Smooth muscle cell of the umbilical artery (primary cell): ENCODE results near the gene ATG4D. TPM values are rescaled to one million over a fixed set of nuclear protein-coding genes. Genes with fewer than 3 reads are reported as not detected.

Experiments used
- total RNA-seq: library from RNA; depleted of rRNA; stranded (reverse); fragments of >200 nt; gene quantifications from 2 replicates; pipeline ENCODE4 v1.2.3, GENCODE V29; 2014

ATG4D gene
- 10.7 and 15.6 TPM in 2 replicates for total RNA-seq

DNA sequence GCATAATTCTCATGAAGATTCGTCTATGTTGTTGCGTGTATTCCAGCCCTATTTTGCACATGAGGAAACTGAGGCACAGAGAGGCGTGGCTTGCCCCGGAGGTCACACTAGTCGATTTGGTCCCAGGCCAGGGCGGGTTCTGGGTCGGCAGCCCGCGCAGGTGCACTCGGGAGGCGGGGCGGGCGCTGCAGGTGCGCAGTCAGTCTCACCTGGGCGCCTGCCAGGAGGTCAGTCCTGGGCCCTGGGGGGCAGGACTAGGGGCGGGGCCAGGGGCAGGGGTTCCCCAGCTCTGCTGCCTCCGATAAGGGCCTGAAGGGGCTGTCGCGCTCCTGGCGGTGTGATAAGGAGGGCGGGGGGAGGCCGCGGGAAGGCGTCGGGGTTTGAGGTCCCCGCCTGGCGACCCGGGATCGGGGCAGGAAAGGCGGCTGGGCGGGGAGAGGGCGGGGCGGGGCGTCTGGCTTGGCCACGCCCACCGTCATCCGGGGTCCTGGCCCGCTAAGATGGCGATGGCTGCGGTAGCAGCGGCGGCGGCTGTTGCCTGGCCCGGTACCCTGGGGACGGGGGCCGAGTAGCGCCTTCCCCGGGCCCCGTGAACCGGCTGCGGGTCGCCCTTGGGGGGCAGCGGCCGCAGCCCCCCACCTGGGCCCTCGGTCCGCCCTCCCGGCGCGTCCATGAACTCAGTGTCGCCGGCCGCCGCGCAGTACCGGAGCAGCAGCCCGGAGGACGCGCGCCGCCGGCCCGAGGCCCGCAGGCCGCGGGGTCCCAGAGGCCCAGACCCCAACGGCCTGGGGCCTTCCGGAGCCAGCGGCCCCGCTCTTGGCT lies at the start of gene ATG4D:
Gene ATG4D, plus strand, starts transcription at position 485 of the 822 bp plus-strand sequence. Its CDS starts 187 bp downstream, at position 672.

GRCh38 chr19:10503002-10503789 lies 40.5 kb upstream of the ATG4D start, which contains the start of gene KEAP1:
TSS of gene KEAP1 (minus strand) at chr19:10503356. CDS start at chr19:10500033, 3,323 bp downstream.

DNA sequence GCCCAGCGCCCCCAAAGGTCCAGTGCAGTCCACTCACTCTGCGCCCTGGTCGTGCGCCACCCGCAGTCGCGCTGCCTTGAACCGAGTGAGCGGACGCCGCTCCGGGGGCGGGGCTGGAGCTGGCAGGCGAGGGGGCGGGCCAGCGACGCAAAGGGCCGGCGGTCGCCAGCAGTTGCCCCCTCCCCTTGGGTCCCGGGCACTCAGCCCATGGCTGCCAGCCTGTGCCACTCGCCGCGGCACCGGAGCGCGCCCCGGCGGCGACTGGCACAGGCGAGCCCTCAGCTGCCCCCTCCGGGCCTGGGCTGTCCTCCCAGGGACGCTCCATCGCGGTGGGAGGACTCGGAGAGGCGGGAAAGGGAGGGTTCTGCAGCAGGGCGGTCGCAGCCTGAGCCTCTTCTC lies 26.3 kb upstream of the ATG4D start, which contains the start of gene S1PR5:
Gene S1PR5, minus strand, starts transcription at position 87 of the 399 bp plus-strand sequence. CDS start 2,436 bp downstream, outside the sequence.

GRCh38 chr19:10565567-10566407 lies 22.1 kb downstream of the ATG4D start, which contains the start of gene KRI1:
TSS of gene KRI1 (minus strand) at chr19:10566010. CDS start at chr19:10565999, 11 bp downstream.

DNA sequence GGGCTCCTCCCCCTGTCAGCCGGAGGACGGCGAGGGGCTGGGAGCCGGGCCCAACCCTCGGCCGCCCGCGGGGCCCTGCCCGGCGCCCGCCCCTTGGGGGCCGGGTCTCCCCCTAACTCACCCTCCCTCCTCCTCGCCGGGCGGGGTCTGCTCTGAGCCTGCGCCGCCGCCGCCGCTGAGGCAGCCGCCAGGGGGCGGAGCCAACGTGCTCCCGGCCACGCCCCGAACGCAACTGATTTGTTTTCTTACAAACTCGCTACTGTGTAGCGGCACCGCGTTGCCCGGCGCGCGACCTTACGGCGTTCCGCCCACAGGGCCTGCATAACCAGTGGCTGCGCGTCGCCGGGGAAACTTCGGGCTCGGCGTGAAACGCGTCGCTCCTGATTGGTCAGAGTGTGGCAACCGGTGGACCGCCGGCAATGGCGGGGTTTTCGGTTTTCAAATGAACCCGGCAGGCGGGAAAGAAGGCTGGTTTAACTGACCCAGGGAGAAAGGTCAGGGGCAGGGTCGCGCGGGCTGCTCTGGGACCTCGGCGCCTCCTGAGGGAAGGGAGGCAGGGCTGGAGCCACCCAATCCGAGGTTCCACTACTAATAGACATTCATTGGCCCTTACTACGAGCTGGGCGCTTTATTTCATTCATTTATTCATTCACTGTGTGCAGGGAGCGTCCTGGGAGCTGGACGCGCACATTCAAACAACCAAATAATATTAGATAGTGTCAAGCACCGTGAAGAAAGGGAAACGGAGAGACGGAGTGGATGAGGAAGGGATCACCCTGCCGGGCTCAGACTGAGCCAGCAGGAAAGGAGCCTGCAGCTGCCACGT lies 25.3 kb downstream of the ATG4D start, which contains the start of gene CDKN2D:
Gene CDKN2D, minus strand, starts transcription at position 154 of the 826 bp plus-strand sequence. CDS start 326 bp downstream, outside the sequence.

GRCh38 chr19:10587022-10587838 lies 43.5 kb downstream of the ATG4D start, which contains the start of gene AP1M2:
TSS of gene AP1M2 (minus strand) at chr19:10587312. CDS start at chr19:10587231, 81 bp downstream.

Other genes starting within 250 kb of the ATG4D start
- 0.59 and 1.1 TPM in 2 replicates for gene ZGLP1, start 234.1 kb upstream of the ATG4D start, total RNA-seq
- gene FDX2, start 227.9 kb upstream of the ATG4D start, total RNA-seq = 16.3 and 16.8 TPM in 2 replicates
- gene RAVER1, start 210.4 kb upstream of the ATG4D start, total RNA-seq = 11.6 and 33.9 TPM in 2 replicates
- gene ICAM3, start 204.3 kb upstream of the ATG4D start, total RNA-seq = 5.1 and 7.7 TPM in 2 replicates
- gene TYK2, start 163.3 kb upstream of the ATG4D start, total RNA-seq = 67.4 and 86.4 TPM in 2 replicates
- gene CDC37, start 140.4 kb upstream of the ATG4D start, total RNA-seq = 177 and 241 TPM in 2 replicates
- gene PDE4A, start 123.4 kb upstream of the ATG4D start, total RNA-seq = 3.3 and 6.2 TPM in 2 replicates
- gene KEAP1, start 40.5 kb upstream of the ATG4D start, total RNA-seq = 68.0 and 81.0 TPM in 2 replicates
- 5.4 and 7.4 TPM in 2 replicates for gene S1PR5, start 26.5 kb upstream of the ATG4D start, total RNA-seq
- 8.0 and 9.8 TPM in 2 replicates for gene KRI1, start 22.1 kb downstream of the ATG4D start, total RNA-seq
- gene CDKN2D, start 25.1 kb downstream of the ATG4D start, total RNA-seq = 6.8 and 8.7 TPM in 2 replicates
- gene AP1M2, start 43.4 kb downstream of the ATG4D start, total RNA-seq = not detected in 2 replicates
- 42.5 and 59.3 TPM in 2 replicates for gene SLC44A2, start 81.6 kb downstream of the ATG4D start, total RNA-seq
- 87.6 and 151 TPM in 2 replicates for gene ILF3, start 110.4 kb downstream of the ATG4D start, total RNA-seq
- 20.1 and 26.4 TPM in 2 replicates for gene QTRT1, start 157.5 kb downstream of the ATG4D start, total RNA-seq
- gene DNM2, start 174.2 kb downstream of the ATG4D start, total RNA-seq = 76.6 and 120 TPM in 2 replicates